GM19351 (cell line): ENCODE measurements around the gene FFAR4.

Experiments
- ATAC-seq: cut with Tn5 transposase; IDR thresholded peaks from one replicate; pipeline ENCODE4 v1.9.1; 2021; ENCODE audit warnings: mild to moderate bottlenecking, moderate library complexity; ENCODE audit not compliant: unreplicated experiment

The FFAR4 gene

GRCh38 chr10:93570383-93570782 lies 3.9 kb downstream of the FFAR4 start:
- no peak for ATAC-seq

- no peak for ATAC-seq
Observed at GRCh38 chr10:93572606-93573005, 6.1 kb downstream of the FFAR4 start.

GRCh38 chr10:93573051-93573909 lies 6.8 kb downstream of the FFAR4 start:
- no peak for ATAC-seq

- no peak for ATAC-seq
Observed at GRCh38 chr10:93573924-93574323, 7.5 kb downstream of the FFAR4 start.

GRCh38 chr10:93576888-93577287 lies 10.4 kb downstream of the FFAR4 start:
- no peak for ATAC-seq

GRCh38 chr10:93577565-93577964 lies 11.1 kb downstream of the FFAR4 start:
- no peak for ATAC-seq

- no peak for ATAC-seq
Observed at GRCh38 chr10:93579089-93579488, 12.6 kb downstream of the FFAR4 start.

GRCh38 chr10:93579985-93580711 lies 13.7 kb downstream of the FFAR4 start:
- ATAC-seq, result no peak

- ATAC-seq, result no peak
Observed at GRCh38 chr10:93580828-93581227, 14.4 kb downstream of the FFAR4 start.

GRCh38 chr10:93584445-93584844 lies 18.0 kb downstream of the FFAR4 start:
- ATAC-seq, result no peak

- no peak for ATAC-seq
Observed at GRCh38 chr10:93589648-93590562, 23.4 kb downstream of the FFAR4 start.

GRCh38 chr10:93590638-93591037 lies 24.2 kb downstream of the FFAR4 start:
- no peak for ATAC-seq

- ATAC-seq, result no peak
Observed at GRCh38 chr10:93591065-93591808, 24.8 kb downstream of the FFAR4 start.

- ATAC-seq, result no peak
Observed at GRCh38 chr10:93593254-93593653, 26.8 kb downstream of the FFAR4 start.

GRCh38 chr10:93593749-93594148 lies 27.3 kb downstream of the FFAR4 start:
- ATAC-seq, result no peak

GRCh38 chr10:93594518-93594917 lies 28.1 kb downstream of the FFAR4 start:
- no peak for ATAC-seq

- ATAC-seq, result no peak
Observed at GRCh38 chr10:93595378-93596161, 29.1 kb downstream of the FFAR4 start.

GRCh38 chr10:93596539-93596938 lies 30.1 kb downstream of the FFAR4 start:
- no peak for ATAC-seq

GRCh38 chr10:93597075-93597599 lies 30.7 kb downstream of the FFAR4 start:
- no peak for ATAC-seq
